ENCODE data around the gene TMEM182.

- TF ChIP-seq CTCF (IDR thresholded peaks at IDR 0.05; ENCODE audit: insufficient read depth, low read depth, low read length), result no peak
- no peak for TF ChIP-seq EZH2 (IDR thresholded peaks at IDR 0.05; ENCODE audit: insufficient read depth, low read length)
Observed at GRCh38 chr2:102798181-102798580, 36.4 kb downstream of the TMEM182 start.

All from astrocyte (in vitro differentiated cells and primary cell).